NCI-H2196 treated with DMSO at 0.1 percent for 48 hours (cell line): Measurements from ENCODE around the gene PLXNB3.
"Not testable (repeated sequence)": the region's sequence is repeated elsewhere in the genome, so short reads cannot be mapped to it uniquely, and the experiment has no call there.

Source experiments
- DNase-seq: peaks from one replicate; lab custom pipeline; 2025; ENCODE audit not compliant: unreplicated experiment; lab: John Stamatoyannopoulos, UW

Gene PLXNB3

GRCh38 chrX:153806999-153807575 is 43.0 kb downstream of the PLXNB3 start:
- no peak for DNase-seq

GRCh38 chrX:153807976-153808375 is 43.9 kb downstream of the PLXNB3 start:
- no peak for DNase-seq

- no peak for DNase-seq
Observed at GRCh38 chrX:153812220-153812619, 48.2 kb downstream of the PLXNB3 start.

- no peak for DNase-seq
Observed at GRCh38 chrX:153813161-153813560, 49.1 kb downstream of the PLXNB3 start.

GRCh38 chrX:153814591-153815315 is 50.7 kb downstream of the PLXNB3 start:
- DNase-seq = no peak

- no peak for DNase-seq
Observed at GRCh38 chrX:153816831-153817690, 53.0 kb downstream of the PLXNB3 start.

GRCh38 chrX:153818064-153818463 is 54.0 kb downstream of the PLXNB3 start:
- DNase-seq = not testable (repeated sequence)

- DNase-seq = peak; percentile 2
Observed at GRCh38 chrX:153818571-153819383, 54.7 kb downstream of the PLXNB3 start.

GRCh38 chrX:153819384-153820040 is 55.5 kb downstream of the PLXNB3 start:
- no peak for DNase-seq

GRCh38 chrX:153820601-153821000 is 56.6 kb downstream of the PLXNB3 start:
- DNase-seq = no peak

- no peak for DNase-seq
Observed at GRCh38 chrX:153821066-153821465, 57.0 kb downstream of the PLXNB3 start.

- no peak for DNase-seq
Observed at GRCh38 chrX:153824348-153824747, 60.3 kb downstream of the PLXNB3 start.

GRCh38 chrX:153825042-153825441 is 61.0 kb downstream of the PLXNB3 start:
- DNase-seq = no peak
